DOHH2 (cell line): ENCODE results near the gene ABHD10.

Experiments
- H3F3A ChIP-seq: fragments of 200-600 bp; sonication (generic), shearing (Covaris generic); 2 replicates; pipeline ENCODE4 v1.6.0; 2016; ENCODE audit warnings: antibody characterized with exemption, mild to moderate bottlenecking; ENCODE audit not compliant: control insufficient read depth, insufficient read depth
- H3K27ac ChIP-seq: fragments of 200-600 bp; sonication (generic); 2 replicates; pipeline ENCODE4 v1.5.1; 2014; ENCODE audit warnings: low read depth, mild to moderate bottlenecking, low read length, moderate library complexity
- H3K27me3 ChIP-seq: fragments of 200-600 bp; sonication (generic); 2 replicates; pipeline ENCODE4 v1.6.1; 2014; ENCODE audit warnings: mild to moderate bottlenecking, low read length, mixed read lengths; ENCODE audit not compliant: control insufficient read depth
- H3K36me3 ChIP-seq: fragments of 200-600 bp; sonication (generic); 2 replicates; pipeline ENCODE4 v1.6.1; 2014; ENCODE audit warnings: mild to moderate bottlenecking, low read length, moderate library complexity, mixed read lengths; ENCODE audit not compliant: control insufficient read depth
- H3K4me1 ChIP-seq: fragments of 200-600 bp; sonication (generic); 2 replicates; pipeline ENCODE4 v1.6.1; 2014; ENCODE audit warnings: mild to moderate bottlenecking, low read length, mixed read lengths; ENCODE audit not compliant: control insufficient read depth
- H3K4me2 ChIP-seq: fragments of 200-600 bp; sonication (generic); 2 replicates; pipeline ENCODE4 v1.6.0; 2014; ENCODE audit warnings: mild to moderate bottlenecking, low read length, moderate library complexity
- H3K4me3 ChIP-seq: fragments of 200-600 bp; sonication (generic); 2 replicates; pipeline ENCODE4 v1.5.1; 2014; ENCODE audit warnings: mild to moderate bottlenecking, low read length, mixed read lengths
- H3K79me2 ChIP-seq: fragments of 200-600 bp; sonication (generic); 2 replicates; pipeline ENCODE4 v1.6.1; 2014; ENCODE audit warnings: mild to moderate bottlenecking, low read length, mixed read lengths; ENCODE audit not compliant: control insufficient read depth
- H3K9me2 ChIP-seq: fragments of 200-600 bp; sonication (generic); replicated peaks from 2 replicates; pipeline ENCODE4 v1.6.1; 2014; ENCODE audit warnings: mild to moderate bottlenecking, low read length, mixed read lengths; ENCODE audit not compliant: control insufficient read depth
- H3K9me3 ChIP-seq: fragments of 200-600 bp; sonication (generic); 2 replicates; pipeline ENCODE4 v1.6.1; 2014; ENCODE audit warnings: antibody characterized with exemption, low read length, mixed read lengths; ENCODE audit not compliant: control insufficient read depth, insufficient read depth
- H4K20me1 ChIP-seq: fragments of 200-600 bp; sonication (generic); 2 replicates; pipeline ENCODE4 v1.6.0; 2014; ENCODE audit warnings: low read depth, mild to moderate bottlenecking, antibody characterized with exemption, low read length, moderate library complexity; ENCODE audit not compliant: control insufficient read depth, insufficient read depth
- EZH2phosphoT487 ChIP-seq: fragments of 200-600 bp; sonication (generic); IDR thresholded peaks from 2 replicates; pipeline ENCODE4 v1.6.1; 2017; ENCODE audit warnings: borderline replicate concordance, mild to moderate bottlenecking, antibody characterized with exemption, low read length, moderate library complexity, mixed read lengths
- TF ChIP-seq, protein P1 (sequence below): fragments of 200-600 bp; sonication (generic); IDR thresholded peaks from one replicate; pipeline ENCODE4 v1.5.1; 2014; ENCODE audit warnings: antibody characterized with exemption, mild to moderate bottlenecking, low read depth, low read length; ENCODE audit not compliant: poor library complexity, severe bottlenecking

The ABHD10 gene

DNA sequence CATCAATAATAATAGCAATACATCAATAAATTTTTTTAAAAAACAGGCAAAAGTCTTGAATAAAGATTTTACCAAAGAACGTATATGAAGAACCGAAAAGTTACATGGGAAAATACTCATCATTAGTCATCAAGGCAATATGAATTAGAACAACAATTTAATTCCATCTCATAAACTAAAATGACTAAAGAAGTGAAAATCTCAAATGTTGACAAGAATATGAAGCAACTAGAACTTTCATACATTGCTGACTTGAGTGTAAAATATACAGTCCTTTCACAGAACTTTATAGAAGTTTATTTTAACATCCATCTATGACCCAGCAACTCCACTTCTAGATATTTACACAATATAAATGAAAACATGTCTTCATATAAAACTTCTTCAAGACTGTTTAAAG is 35.3 kb upstream of the ABHD10 start:
- Histone ChIP-seq H3F3A (no peaks in the 10 kb centered on the region), H3K9me2 (no peaks in the 10 kb centered on the region), H3K4me3 (no peak overlapping the region), H3K4me1 (no peaks in the 10 kb centered on the region), H3K27me3 (peaks cover 6% of the 10 kb centered on the region), H3K4me2 (no peak overlapping the region), H3K9me3 (no peaks in the 10 kb centered on the region), H3K79me2 (no peaks in the 10 kb centered on the region), H4K20me1 (no peaks in the 10 kb centered on the region), H3K27ac (no peak overlapping the region), H3K36me3 (no peaks in the 10 kb centered on the region)
- TF ChIP-seq EZH2phosphoT487, result no peak
- TF ChIP-seq, protein P1, sequence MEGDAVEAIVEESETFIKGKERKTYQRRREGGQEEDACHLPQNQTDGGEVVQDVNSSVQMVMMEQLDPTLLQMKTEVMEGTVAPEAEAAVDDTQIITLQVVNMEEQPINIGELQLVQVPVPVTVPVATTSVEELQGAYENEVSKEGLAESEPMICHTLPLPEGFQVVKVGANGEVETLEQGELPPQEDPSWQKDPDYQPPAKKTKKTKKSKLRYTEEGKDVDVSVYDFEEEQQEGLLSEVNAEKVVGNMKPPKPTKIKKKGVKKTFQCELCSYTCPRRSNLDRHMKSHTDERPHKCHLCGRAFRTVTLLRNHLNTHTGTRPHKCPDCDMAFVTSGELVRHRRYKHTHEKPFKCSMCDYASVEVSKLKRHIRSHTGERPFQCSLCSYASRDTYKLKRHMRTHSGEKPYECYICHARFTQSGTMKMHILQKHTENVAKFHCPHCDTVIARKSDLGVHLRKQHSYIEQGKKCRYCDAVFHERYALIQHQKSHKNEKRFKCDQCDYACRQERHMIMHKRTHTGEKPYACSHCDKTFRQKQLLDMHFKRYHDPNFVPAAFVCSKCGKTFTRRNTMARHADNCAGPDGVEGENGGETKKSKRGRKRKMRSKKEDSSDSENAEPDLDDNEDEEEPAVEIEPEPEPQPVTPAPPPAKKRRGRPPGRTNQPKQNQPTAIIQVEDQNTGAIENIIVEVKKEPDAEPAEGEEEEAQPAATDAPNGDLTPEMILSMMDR, result no peak

DNA sequence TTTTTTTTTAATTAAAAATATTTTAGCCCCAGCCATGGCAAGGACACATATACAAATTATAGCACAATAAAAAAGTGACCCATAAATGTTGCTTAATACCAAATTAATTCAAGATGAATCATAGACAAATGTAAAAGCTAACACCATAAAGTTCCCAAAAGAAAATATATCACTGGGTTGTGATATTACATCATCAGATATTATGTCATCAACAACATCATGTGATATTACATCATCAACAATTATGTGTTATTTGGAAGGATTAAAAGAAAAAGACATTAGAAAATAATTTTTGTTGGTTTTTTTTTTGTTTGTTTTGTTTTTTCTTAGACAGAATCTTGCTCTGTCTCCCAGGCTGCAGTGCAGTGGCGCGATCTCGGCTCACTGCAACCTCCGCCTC is 34.5 kb upstream of the ABHD10 start:
- Histone ChIP-seq H3K4me1 (no peaks in the 10 kb centered on the region), H3K27me3 (peaks cover 6% of the 10 kb centered on the region), H3K79me2 (no peaks in the 10 kb centered on the region), H4K20me1 (no peaks in the 10 kb centered on the region), H3K27ac (no peak overlapping the region), H3K4me2 (no peak overlapping the region), H3F3A (no peaks in the 10 kb centered on the region), H3K9me2 (no peaks in the 10 kb centered on the region), H3K36me3 (no peaks in the 10 kb centered on the region), H3K4me3 (no peak overlapping the region), H3K9me3 (no peaks in the 10 kb centered on the region)
- TF ChIP-seq, protein P1, result no peak
- no peak for TF ChIP-seq EZH2phosphoT487

DNA sequence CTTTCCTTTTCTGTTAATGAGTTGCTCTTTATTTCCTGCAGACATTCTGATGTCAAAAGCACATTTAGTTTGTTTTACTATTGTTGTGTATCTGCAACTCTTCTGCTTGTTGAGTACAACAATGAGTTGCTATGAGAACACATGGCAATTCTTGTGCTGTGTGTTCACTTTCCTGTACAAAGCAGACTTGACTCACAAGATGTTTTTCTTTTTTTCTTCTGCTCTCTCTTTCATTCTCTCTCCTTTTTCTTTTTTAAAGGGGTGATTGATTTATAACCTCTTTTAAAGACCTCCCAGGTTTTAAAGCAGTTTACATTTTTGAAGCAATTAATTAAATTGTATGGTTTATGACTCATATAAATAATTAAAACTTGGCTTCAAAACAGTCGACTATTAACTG is 31.6 kb upstream of the ABHD10 start:
- peaks cover 10% of the 10 kb centered on the region for H3K27me3 ChIP-seq
- H3K27ac ChIP-seq, result no peak overlapping the region
- H3K36me3 ChIP-seq, result no peaks in the 10 kb centered on the region
- TF ChIP-seq, protein P1, result no peak
- no peak for TF ChIP-seq EZH2phosphoT487
- no peaks in the 10 kb centered on the region for H3K4me1 ChIP-seq
- no peak overlapping the region for H3K4me2 ChIP-seq
- no peaks in the 10 kb centered on the region for H3K79me2 ChIP-seq
- H3F3A ChIP-seq, result no peaks in the 10 kb centered on the region
- H3K9me2 ChIP-seq, result no peaks in the 10 kb centered on the region
- no peak overlapping the region for H3K4me3 ChIP-seq
- no peaks in the 10 kb centered on the region for H3K9me3 ChIP-seq
- no peaks in the 10 kb centered on the region for H4K20me1 ChIP-seq

DNA sequence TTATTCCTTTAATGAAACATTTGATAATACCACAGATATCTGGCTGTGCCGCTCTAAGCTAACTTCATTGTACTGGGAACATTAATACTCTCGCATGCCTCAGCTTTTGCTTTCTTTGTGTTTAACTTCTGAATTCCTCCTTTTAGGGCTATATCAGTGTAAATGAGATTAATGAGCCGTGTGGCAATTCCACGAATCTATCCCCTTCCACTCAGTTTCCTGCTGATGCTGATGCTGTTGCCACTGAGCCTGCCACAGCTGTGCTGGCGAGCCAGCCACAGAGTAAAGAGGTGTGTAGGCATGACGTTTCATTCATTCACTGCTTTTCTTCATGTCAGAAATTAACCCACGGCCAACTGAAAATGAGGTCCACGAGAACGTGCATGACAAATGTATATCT is 30.0 kb upstream of the ABHD10 start:
- Histone ChIP-seq H3K79me2 (no peaks in the 10 kb centered on the region), H3K4me2 (no peak overlapping the region), H3K27me3 (peaks cover 10% of the 10 kb centered on the region), H3K36me3 (no peaks in the 10 kb centered on the region), H3K9me2 (no peaks in the 10 kb centered on the region), H3K4me1 (no peaks in the 10 kb centered on the region), H3F3A (no peaks in the 10 kb centered on the region), H4K20me1 (no peaks in the 10 kb centered on the region), H3K9me3 (no peaks in the 10 kb centered on the region), H3K27ac (no peak overlapping the region), H3K4me3 (no peak overlapping the region)
- TF ChIP-seq EZH2phosphoT487, result no peak
- TF ChIP-seq, protein P1, result no peak
